Gastroesophageal sphincter (tissue), 4 donors: Measurements from ENCODE around the gene HMGCS2. TPM values are rescaled to one million over a fixed set of nuclear protein-coding genes. Genes with fewer than 3 reads are reported as not detected.

Experiments used
- ATAC-seq: fragments of 150-250 bp; one replicate; pipeline ENCODE4 v1.9.1; 2016; ENCODE audit warnings: mild to moderate bottlenecking, moderate library complexity
- H3K27ac ChIP-seq, 4 donors: fragments of 200-600 bp; sonication (generic) in 3 of 4; 1 replicate in 3 of 4; 2 replicates in 1 of 4; pipeline ENCODE4 v1.5.1; 2016 to 2019
- H3K27me3 ChIP-seq: fragments of 200-600 bp; sonication (generic); one replicate; pipeline ENCODE4 v1.5.1; 2019
- H3K36me3 ChIP-seq, 2 donors: fragments of 200-600 bp; sonication (generic); one replicate each; pipeline ENCODE4 v1.5.1; 2019; ENCODE audit warnings: control low read depth in 1 of 2
- H3K4me1 ChIP-seq, 3 donors: fragments of 200-600 bp; sonication (generic); 1 replicate in 2 of 3; 2 replicates in 1 of 3; pipeline ENCODE4 v1.5.1; 2016 to 2019; ENCODE audit warnings: control low read depth in 2 of 3
- H3K4me3 ChIP-seq, 2 donors: fragments of 200-600 bp; sonication (generic); one replicate each; pipeline ENCODE4 v1.5.1; 2019; ENCODE audit warnings: mild to moderate bottlenecking in 1 of 2, moderate library complexity in 1 of 2
- H3K9me3 ChIP-seq, 3 donors: fragments of 200-600 bp; sonication (generic); one replicate each; pipeline ENCODE4 v1.5.1; 2017 to 2019; ENCODE audit warnings: control low read depth in 2 of 3
- CTCF ChIP-seq, 4 experiments: fragments of 200-600 bp in 2 of 4; fragments of 450-650 bp in 2 of 4; sonication (generic) in 1 of 4; IDR thresholded peaks; one replicate each; pipeline ENCODE4 v1.5.1; 2017 to 2019; ENCODE audit warnings: antibody characterized with exemption in 4 of 4, mild to moderate bottlenecking in 2 of 4, moderate library complexity in 2 of 4
- EP300 ChIP-seq: sonication (generic); formaldehyde crosslinking; IDR thresholded peaks from one replicate; pipeline ENCODE4 v1.6.1; 2017; ENCODE audit warnings: antibody characterized with exemption, mild to moderate bottlenecking
- POLR2A ChIP-seq, 2 donors: fragments of 450-650 bp; IDR thresholded peaks; one replicate each; pipeline ENCODE4 v1.6.1; 2017; ENCODE audit warnings: antibody characterized with exemption in 2 of 2, mild to moderate bottlenecking in 2 of 2, moderate library complexity in 1 of 2
- POLR2AphosphoS5 ChIP-seq: sonication (generic); formaldehyde crosslinking; IDR thresholded peaks from one replicate; pipeline ENCODE4 v1.6.1; 2017; ENCODE audit warnings: antibody characterized with exemption
- WGBS, 2 donors: methylation state at CpG; one replicate each; pipeline ENCODE4 v1.1.5; 2018; ENCODE audit warnings: low coverage in 1 of 2; 5-methylcytosine and 5-hydroxymethylcytosine counted together
- total RNA-seq, 4 donors: library from RNA; depleted of rRNA; stranded (reverse); fragments of >200 nt; gene quantifications; one replicate each; pipeline ENCODE4 v1.1.0, GENCODE V29; 2016

HMGCS2 gene
- total RNA-seq, 4 donors from 2014 or later = 0.15 to 3.4 TPM; not detected in 2

GRCh38 chr1:119742677-119743076 is 26.0 kb downstream of the HMGCS2 start:
- Histone ChIP-seq H3K4me1 (peaks cover 0 to 28% (median 16%) of the 10 kb centered on the region in 3 donors), H3K9me3 (no peaks in the 10 kb centered on the region), H3K36me3 (peaks cover 0 to 13% of the 10 kb centered on the region in 2 donors), H3K27me3 (no peaks in the 10 kb centered on the region), H3K4me3 (no peak overlapping the region), H3K27ac (peak overlapping the region in 3 of 4 donors; percentile 66 to 85 (median 77))
- no peak for ATAC-seq
- TF ChIP-seq EP300 (no peak), POLR2A (IDR thresholded peaks at IDR 0.05) (no peak), CTCF (IDR thresholded peaks at IDR 0.05) (no peak), POLR2AphosphoS5 (no peak)
- WGBS, 2 donors = no CpG with 5 or more reads among the region's 7 CpGs

GRCh38 chr1:119742202-119742601 is 26.5 kb downstream of the HMGCS2 start:
- ATAC-seq = peak; percentile 86
- H3K27ac ChIP-seq = peak overlapping the region in 3 of 4 donors; percentile 66 to 85 (median 77)

GRCh38 chr1:119740896-119741780 is 27.6 kb downstream of the HMGCS2 start:
- Histone ChIP-seq H3K27ac (peak overlapping the region in 3 of 4 donors; percentile 66 to 85 (median 77)), H3K9me3 (no peaks in the 10 kb centered on the region), H3K27me3 (no peaks in the 10 kb centered on the region), H3K4me1 (peaks cover 0 to 28% (median 20%) of the 10 kb centered on the region in 3 donors), H3K4me3 (no peak overlapping the region), H3K36me3 (peaks cover 0 to 28% of the 10 kb centered on the region in 2 donors)
- 88 to 100% methylated on average over 2 to 5 of the region's 13 CpGs for WGBS, 2 donors
- TF ChIP-seq CTCF (IDR thresholded peaks at IDR 0.05) = no peak
- no peak for ATAC-seq

More at GRCh38 chr1:119742202-119742601, 26.5 kb downstream of the HMGCS2 start:
- TF ChIP-seq POLR2A (IDR thresholded peaks at IDR 0.05) (no peak), CTCF (IDR thresholded peaks at IDR 0.05) (no peak)
- Histone ChIP-seq H3K27me3 (no peaks in the 10 kb centered on the region), H3K9me3 (no peaks in the 10 kb centered on the region), H3K4me1 (peaks cover 0 to 28% (median 20%) of the 10 kb centered on the region in 3 donors), H3K36me3 (peaks cover 0 to 18% of the 10 kb centered on the region in 2 donors), H3K4me3 (no peak overlapping the region)
- 30 to 48% methylated on average over 5 to 6 of the region's 7 CpGs for WGBS, 2 donors

- Histone ChIP-seq H3K27ac (no peak overlapping the region), H3K27me3 (no peaks in the 10 kb centered on the region), H3K4me1 (peaks cover 0 to 28% (median 20%) of the 10 kb centered on the region in 3 donors), H3K4me3 (no peak overlapping the region), H3K36me3 (peaks cover 0 to 37% of the 10 kb centered on the region in 2 donors), H3K9me3 (no peaks in the 10 kb centered on the region)
- no peak for ATAC-seq
- TF ChIP-seq CTCF (IDR thresholded peaks at IDR 0.05) (no peak), POLR2A (IDR thresholded peaks at IDR 0.05) (no peak), EP300 (no peak), POLR2AphosphoS5 (no peak)
- WGBS, 2 donors = 100% methylated on average over 1 of the region's 2 CpGs; no CpG with 5 or more reads in 1 of the 2 donors
Observed at GRCh38 chr1:119740261-119740660, 28.4 kb downstream of the HMGCS2 start.

- Histone ChIP-seq H3K4me1 (peaks cover 0 to 25% (median 19%) of the 10 kb centered on the region in 3 donors), H3K4me3 (no peak overlapping the region), H3K36me3 (peaks cover 0 to 48% of the 10 kb centered on the region in 2 donors), H3K27ac (no peak overlapping the region), H3K9me3 (no peaks in the 10 kb centered on the region), H3K27me3 (no peaks in the 10 kb centered on the region)
- TF ChIP-seq POLR2A (IDR thresholded peaks at IDR 0.05) (no peak), POLR2AphosphoS5 (no peak), CTCF (IDR thresholded peaks at IDR 0.05) (no peak), EP300 (no peak)
- WGBS, 2 donors = 45 to 66% methylated on average over 2 to 6 of the region's 6 CpGs
- ATAC-seq = no peak
Observed at GRCh38 chr1:119739150-119739549, 29.6 kb downstream of the HMGCS2 start.
